ENCODE data around the gene SEC24D.

Gene SEC24D, protein sequence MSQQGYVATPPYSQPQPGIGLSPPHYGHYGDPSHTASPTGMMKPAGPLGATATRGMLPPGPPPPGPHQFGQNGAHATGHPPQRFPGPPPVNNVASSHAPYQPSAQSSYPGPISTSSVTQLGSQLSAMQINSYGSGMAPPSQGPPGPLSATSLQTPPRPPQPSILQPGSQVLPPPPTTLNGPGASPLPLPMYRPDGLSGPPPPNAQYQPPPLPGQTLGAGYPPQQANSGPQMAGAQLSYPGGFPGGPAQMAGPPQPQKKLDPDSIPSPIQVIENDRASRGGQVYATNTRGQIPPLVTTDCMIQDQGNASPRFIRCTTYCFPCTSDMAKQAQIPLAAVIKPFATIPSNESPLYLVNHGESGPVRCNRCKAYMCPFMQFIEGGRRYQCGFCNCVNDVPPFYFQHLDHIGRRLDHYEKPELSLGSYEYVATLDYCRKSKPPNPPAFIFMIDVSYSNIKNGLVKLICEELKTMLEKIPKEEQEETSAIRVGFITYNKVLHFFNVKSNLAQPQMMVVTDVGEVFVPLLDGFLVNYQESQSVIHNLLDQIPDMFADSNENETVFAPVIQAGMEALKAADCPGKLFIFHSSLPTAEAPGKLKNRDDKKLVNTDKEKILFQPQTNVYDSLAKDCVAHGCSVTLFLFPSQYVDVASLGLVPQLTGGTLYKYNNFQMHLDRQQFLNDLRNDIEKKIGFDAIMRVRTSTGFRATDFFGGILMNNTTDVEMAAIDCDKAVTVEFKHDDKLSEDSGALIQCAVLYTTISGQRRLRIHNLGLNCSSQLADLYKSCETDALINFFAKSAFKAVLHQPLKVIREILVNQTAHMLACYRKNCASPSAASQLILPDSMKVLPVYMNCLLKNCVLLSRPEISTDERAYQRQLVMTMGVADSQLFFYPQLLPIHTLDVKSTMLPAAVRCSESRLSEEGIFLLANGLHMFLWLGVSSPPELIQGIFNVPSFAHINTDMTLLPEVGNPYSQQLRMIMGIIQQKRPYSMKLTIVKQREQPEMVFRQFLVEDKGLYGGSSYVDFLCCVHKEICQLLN

DNA sequence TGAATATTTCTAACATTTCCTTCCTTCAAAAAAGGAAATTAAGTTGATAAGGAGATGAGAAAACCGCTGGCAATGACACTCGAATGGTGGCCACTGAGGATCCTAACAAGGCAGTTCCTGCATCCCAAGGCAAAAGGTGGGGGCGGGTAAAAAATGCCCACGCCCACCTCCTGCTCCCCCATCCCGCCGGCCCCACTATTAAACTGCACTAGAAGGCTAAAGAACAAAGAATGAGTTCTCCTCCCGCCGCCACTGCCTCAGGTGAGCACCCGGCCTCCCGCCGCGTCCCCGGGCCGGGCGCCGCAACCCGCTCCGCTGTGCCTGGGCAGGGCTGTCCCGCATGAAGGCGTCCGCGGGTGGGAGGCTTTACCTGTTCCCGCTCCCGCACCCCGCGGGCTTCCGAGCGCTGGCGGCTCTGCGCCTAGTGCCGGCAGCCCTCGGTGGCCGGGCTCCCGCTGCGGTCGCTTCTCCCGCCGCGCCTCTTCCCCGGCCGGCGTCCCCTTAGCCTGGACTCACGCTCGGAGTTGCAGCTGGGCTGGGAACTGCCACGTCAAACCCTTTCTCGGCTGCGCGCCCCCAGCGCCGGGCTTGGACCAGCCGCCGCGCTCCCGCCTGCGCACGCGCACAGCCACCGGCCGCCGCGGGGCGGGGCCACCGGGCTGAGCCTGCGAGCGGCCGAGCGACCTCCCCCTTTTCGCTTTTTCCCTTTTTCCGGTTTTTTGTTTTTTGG, at the start of gene SEC24D:
Gene SEC24D (minus strand): TSS at position 556 of the 730 bp plus-strand sequence. CDS start 2,430 bp downstream, outside the sequence.
- no peaks in the 10 kb centered on the region for H3K9me3 ChIP-seq (ENCODE audit: control insufficient read depth, insufficient read depth, low read length)
- peaks cover 17% of the 10 kb centered on the region for H3K79me2 ChIP-seq (ENCODE audit: control insufficient read depth, low read length)
- TF ChIP-seq EZH2phosphoT487 (IDR thresholded peaks at IDR 0.05; ENCODE audit: borderline replicate concordance, low read length), result no peak
- TF ChIP-seq, protein P1, sequence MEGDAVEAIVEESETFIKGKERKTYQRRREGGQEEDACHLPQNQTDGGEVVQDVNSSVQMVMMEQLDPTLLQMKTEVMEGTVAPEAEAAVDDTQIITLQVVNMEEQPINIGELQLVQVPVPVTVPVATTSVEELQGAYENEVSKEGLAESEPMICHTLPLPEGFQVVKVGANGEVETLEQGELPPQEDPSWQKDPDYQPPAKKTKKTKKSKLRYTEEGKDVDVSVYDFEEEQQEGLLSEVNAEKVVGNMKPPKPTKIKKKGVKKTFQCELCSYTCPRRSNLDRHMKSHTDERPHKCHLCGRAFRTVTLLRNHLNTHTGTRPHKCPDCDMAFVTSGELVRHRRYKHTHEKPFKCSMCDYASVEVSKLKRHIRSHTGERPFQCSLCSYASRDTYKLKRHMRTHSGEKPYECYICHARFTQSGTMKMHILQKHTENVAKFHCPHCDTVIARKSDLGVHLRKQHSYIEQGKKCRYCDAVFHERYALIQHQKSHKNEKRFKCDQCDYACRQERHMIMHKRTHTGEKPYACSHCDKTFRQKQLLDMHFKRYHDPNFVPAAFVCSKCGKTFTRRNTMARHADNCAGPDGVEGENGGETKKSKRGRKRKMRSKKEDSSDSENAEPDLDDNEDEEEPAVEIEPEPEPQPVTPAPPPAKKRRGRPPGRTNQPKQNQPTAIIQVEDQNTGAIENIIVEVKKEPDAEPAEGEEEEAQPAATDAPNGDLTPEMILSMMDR (IDR thresholded peaks at IDR 0.05; ENCODE audit: low read depth, low read length, poor library complexity, severe bottlenecking), result no peak
- peaks cover 38% of the 10 kb centered on the region for H3K4me1 ChIP-seq (ENCODE audit: control insufficient read depth, low read length)
- H3K4me3 ChIP-seq (ENCODE audit: low read length), result peak within 1 kb of the TSS; percentile 90
- peaks cover 13% of the 10 kb centered on the region for H3K36me3 ChIP-seq (ENCODE audit: control insufficient read depth, low read length)
- 0 out of 2 replicates have a peak, but pooled peaks cover 2% of the 10 kb centered on the region for H3F3A ChIP-seq (ENCODE audit: control insufficient read depth, insufficient read depth)
- peak within 1 kb of the TSS; percentile 67 for H3K27ac ChIP-seq (ENCODE audit: low read depth, low read length)
- H3K9me2 ChIP-seq (replicated peaks; ENCODE audit: control insufficient read depth, low read length), result no peaks in the 10 kb centered on the region
- H3K4me2 ChIP-seq (ENCODE audit: low read length), result peak within 1 kb of the TSS; percentile 99
- no peaks in the 10 kb centered on the region for H4K20me1 ChIP-seq (ENCODE audit: control insufficient read depth, insufficient read depth, low read depth, low read length)
- no peaks in the 10 kb centered on the region for H3K27me3 ChIP-seq (ENCODE audit: control insufficient read depth, low read length)

DNA sequence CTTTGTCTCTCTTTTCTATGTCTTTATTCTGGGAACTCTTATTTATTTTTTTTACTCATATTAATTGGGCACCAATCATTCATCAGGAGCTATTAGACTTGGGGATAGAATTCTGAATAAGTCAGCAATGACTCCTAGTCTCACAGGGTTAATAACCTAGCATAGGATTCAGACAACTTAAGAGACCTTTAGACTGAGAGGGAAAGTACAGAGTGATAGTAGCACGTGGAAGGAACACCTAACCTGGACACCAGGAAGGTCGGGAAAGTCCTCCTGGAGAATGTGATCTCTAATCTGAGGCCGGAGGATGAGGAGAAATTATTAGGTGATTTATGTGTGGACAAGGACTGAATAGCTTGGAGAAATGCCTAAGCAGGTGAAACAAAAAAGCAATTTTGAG, 48.8 kb upstream of the SEC24D start:
- Histone ChIP-seq H4K20me1 (ENCODE audit: control insufficient read depth, insufficient read depth, low read depth, low read length) (no peaks in the 10 kb centered on the region), H3K79me2 (ENCODE audit: control insufficient read depth, low read length) (no peaks in the 10 kb centered on the region), H3K9me2 (replicated peaks; ENCODE audit: control insufficient read depth, low read length) (no peaks in the 10 kb centered on the region), H3K36me3 (ENCODE audit: control insufficient read depth, low read length) (no peaks in the 10 kb centered on the region), H3K4me1 (ENCODE audit: control insufficient read depth, low read length) (peaks cover 7% of the 10 kb centered on the region), H3K4me3 (ENCODE audit: low read length) (no peak overlapping the region), H3K27ac (ENCODE audit: low read depth, low read length) (no peak overlapping the region), H3K4me2 (ENCODE audit: low read length) (no peak overlapping the region), H3F3A (ENCODE audit: control insufficient read depth, insufficient read depth) (no peaks in the 10 kb centered on the region), H3K27me3 (ENCODE audit: control insufficient read depth, low read length) (peaks cover 19% of the 10 kb centered on the region), H3K9me3 (ENCODE audit: control insufficient read depth, insufficient read depth, low read length) (no peaks in the 10 kb centered on the region)
- TF ChIP-seq, protein P1 (IDR thresholded peaks at IDR 0.05; ENCODE audit: low read depth, low read length, poor library complexity, severe bottlenecking), result no peak
- no peak for TF ChIP-seq EZH2phosphoT487 (IDR thresholded peaks at IDR 0.05; ENCODE audit: borderline replicate concordance, low read length)

DNA sequence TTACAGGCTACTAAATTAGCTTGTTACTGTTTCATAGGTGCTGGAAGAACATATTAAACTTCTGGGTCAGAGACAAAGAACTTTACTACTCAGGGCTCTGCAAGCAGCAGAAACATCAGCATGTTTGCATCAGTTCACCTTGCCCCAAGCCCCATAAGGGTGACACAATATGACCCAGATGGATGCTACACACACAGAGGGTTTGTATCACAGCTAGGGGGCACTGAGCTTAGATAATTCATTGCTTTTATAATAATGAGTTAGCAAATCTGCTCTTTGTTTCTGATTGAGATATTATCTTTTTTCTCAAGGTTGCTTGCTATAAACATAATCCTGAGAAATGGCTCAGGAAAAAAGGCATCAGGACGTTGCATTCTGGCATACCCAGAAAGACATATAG, 47.9 kb upstream of the SEC24D start:
- Histone ChIP-seq H3K9me3 (ENCODE audit: control insufficient read depth, insufficient read depth, low read length) (no peaks in the 10 kb centered on the region; the same call in 1 of the 2 replicates), H3F3A (ENCODE audit: control insufficient read depth, insufficient read depth) (no peaks in the 10 kb centered on the region), H4K20me1 (ENCODE audit: control insufficient read depth, insufficient read depth, low read depth, low read length) (no peaks in the 10 kb centered on the region), H3K27me3 (ENCODE audit: control insufficient read depth, low read length) (peaks cover 13% of the 10 kb centered on the region), H3K4me3 (ENCODE audit: low read length) (no peak overlapping the region), H3K4me1 (ENCODE audit: control insufficient read depth, low read length) (peaks cover 6% of the 10 kb centered on the region), H3K4me2 (ENCODE audit: low read length) (no peak overlapping the region), H3K9me2 (replicated peaks; ENCODE audit: control insufficient read depth, low read length) (no peaks in the 10 kb centered on the region), H3K79me2 (ENCODE audit: control insufficient read depth, low read length) (no peaks in the 10 kb centered on the region), H3K27ac (ENCODE audit: low read depth, low read length) (no peak overlapping the region), H3K36me3 (ENCODE audit: control insufficient read depth, low read length) (no peaks in the 10 kb centered on the region)
- TF ChIP-seq, protein P1 (IDR thresholded peaks at IDR 0.05; ENCODE audit: low read depth, low read length, poor library complexity, severe bottlenecking), result peak; percentile 52
- no peak for TF ChIP-seq EZH2phosphoT487 (IDR thresholded peaks at IDR 0.05; ENCODE audit: borderline replicate concordance, low read length)

Data from DOHH2 (cell line).